ENCODE data around the gene PLP2. TPM values are rescaled to one million over a fixed set of nuclear protein-coding genes. Genes with fewer than 3 reads are reported as not detected.

The PLP2 gene
- total RNA-seq, 6 donors from 2014 or later = 32.7 to 135 (median 58.4) TPM

GRCh38 chrX:49178537-49178936, 6.8 kb downstream of the PLP2 start:
- WGBS, 2 donors = 86% methylated on average over 3 of the region's 3 CpGs; no CpG with 5 or more reads in 1 of the 2 donors

GRCh38 chrX:49179358-49179757, 7.7 kb downstream of the PLP2 start:
- no peak for ATAC-seq (ENCODE audit: low FRiP score in 2 of 2)
- peaks cover 3 to 14% (median 5%) of the 10 kb centered on the region in 4 donors for H3K4me1 ChIP-seq

More at GRCh38 chrX:49178537-49178936, 6.8 kb downstream of the PLP2 start:
- Histone ChIP-seq H3K4me1 (peaks cover 0 to 11% (median 5%) of the 10 kb centered on the region in 4 donors), H3K9me3 (no peaks in the 10 kb centered on the region), H3K27me3 (no peaks in the 10 kb centered on the region), H3K4me3 (no peak overlapping the region), H3K36me3 (peaks cover 0 to 72% (median 18%) of the 10 kb centered on the region in 4 donors), H3K27ac (no peak overlapping the region)
- ATAC-seq (ENCODE audit: low FRiP score in 2 of 2) = no peak
- DNase-seq = no peak
- no peak for TF ChIP-seq EP300 (IDR thresholded peaks at IDR 0.05)

GRCh38 chrX:49183701-49184281, 12.1 kb downstream of the PLP2 start:
- H3K9me3 ChIP-seq = no peaks in the 10 kb centered on the region
- TF ChIP-seq CTCF (IDR thresholded peaks at IDR 0.05) (no peak), POLR2AphosphoS5 (IDR thresholded peaks at IDR 0.05) (no peak), POLR2A (IDR thresholded peaks at IDR 0.05) (no peak), EP300 (IDR thresholded peaks at IDR 0.05) (no peak)
- DNase-seq (no peak), ATAC-seq (ENCODE audit: low FRiP score in 2 of 2) (no peak)
- peak overlapping the region in 2 of 4 donors; percentile 39 to 84 for H3K27ac ChIP-seq
- H3K36me3 ChIP-seq = peaks cover 0 to 38% (median 4%) of the 10 kb centered on the region in 4 donors
- H3K4me1 ChIP-seq = peaks cover 4 to 11% (median 7%) of the 10 kb centered on the region in 4 donors
- H3K27me3 ChIP-seq = no peaks in the 10 kb centered on the region
- peak overlapping the region in 1 of 4 donors; percentile 45 for H3K4me3 ChIP-seq
- WGBS, 2 donors = 92% methylated on average over 18 of the region's 18 CpGs; no CpG with 5 or more reads in 1 of the 2 donors

More at GRCh38 chrX:49179358-49179757, 7.7 kb downstream of the PLP2 start:
- no peak overlapping the region for H3K4me3 ChIP-seq
- WGBS, 2 donors = 75 to 100% methylated on average over 2 of the region's 2 CpGs
- no peak for DNase-seq
- no peaks in the 10 kb centered on the region for H3K27me3 ChIP-seq
- H3K9me3 ChIP-seq = no peaks in the 10 kb centered on the region
- TF ChIP-seq POLR2A (IDR thresholded peaks at IDR 0.05) = no peak
- TF ChIP-seq EP300 (IDR thresholded peaks at IDR 0.05) = no peak
- no peak for TF ChIP-seq POLR2AphosphoS5 (IDR thresholded peaks at IDR 0.05)
- no peak for TF ChIP-seq CTCF (IDR thresholded peaks at IDR 0.05)
- no peak overlapping the region for H3K27ac ChIP-seq
- H3K36me3 ChIP-seq = peaks cover 0 to 67% (median 18%) of the 10 kb centered on the region in 4 donors

GRCh38 chrX:49184294-49185281, 12.9 kb downstream of the PLP2 start:
- Histone ChIP-seq H3K4me3 (peak overlapping the region; percentile 9 to 63 (median 52)), H3K4me1 (peaks cover 5 to 13% (median 10%) of the 10 kb centered on the region in 4 donors), H3K27me3 (no peaks in the 10 kb centered on the region), H3K27ac (peak overlapping the region; percentile 57 to 84 (median 72)), H3K36me3 (peaks cover 0 to 30% (median under 1%) of the 10 kb centered on the region in 4 donors), H3K9me3 (no peaks in the 10 kb centered on the region)
- ATAC-seq (ENCODE audit: low FRiP score in 2 of 2) = peak; percentile 83 to 90
- 44 to 51% methylated on average over 5 to 44 of the region's 46 CpGs for WGBS, 2 donors
- DNase-seq = peak; percentile 88 to 93
- TF ChIP-seq POLR2A (IDR thresholded peaks at IDR 0.05) = peak in 2 of 4 donors; percentile 58 to 73
- no peak for TF ChIP-seq EP300 (IDR thresholded peaks at IDR 0.05)
- TF ChIP-seq POLR2AphosphoS5 (IDR thresholded peaks at IDR 0.05) = peak; percentile 21 to 82

GRCh38 chrX:49186125-49187027, 14.7 kb downstream of the PLP2 start, which contains the start of gene PRICKLE3:
Gene PRICKLE3, minus strand, starts transcription at chrX:49186373. Its CDS starts 76 bp downstream, at chrX:49186297.
- Histone ChIP-seq H3K9me3 (no peaks in the 10 kb centered on the region), H3K4me1 (peaks cover 9 to 18% (median 14%) of the 10 kb centered on the region in 4 donors), H3K4me3 (peak within 1 kb of the TSS; percentile 39 to 63 (median 52)), H3K27ac (peak within 1 kb of the TSS; percentile 74 to 85 (median 82)), H3K36me3 (peaks cover 0 to 17% (median 0%) of the 10 kb centered on the region in 4 donors), H3K27me3 (no peaks in the 10 kb centered on the region)
- TF ChIP-seq POLR2A (IDR thresholded peaks at IDR 0.05) = peak in 2 of 4 donors; percentile 35 to 81
- peak in 5 of 6 experiments; percentile 44 to 73 (median 53) for TF ChIP-seq CTCF (IDR thresholded peaks at IDR 0.05)
- TF ChIP-seq POLR2AphosphoS5 (IDR thresholded peaks at IDR 0.05) = peak; percentile 37 to 88
- TF ChIP-seq EP300 (IDR thresholded peaks at IDR 0.05) = no peak
- WGBS, 2 donors = 51 to 55% methylated on average over 6 to 47 of the region's 62 CpGs
- DNase-seq (peak; percentile 91 to 95), ATAC-seq (ENCODE audit: low FRiP score in 2 of 2) (peak; percentile 42 to 72)

Measured in upper lobe of left lung (tissue), 6 donors.